ENCODE data around the gene CDK16.
A peak's percentile ranks its signal among the peaks of the same experiment; 100 is the strongest.

Gene CDK16

DNA sequence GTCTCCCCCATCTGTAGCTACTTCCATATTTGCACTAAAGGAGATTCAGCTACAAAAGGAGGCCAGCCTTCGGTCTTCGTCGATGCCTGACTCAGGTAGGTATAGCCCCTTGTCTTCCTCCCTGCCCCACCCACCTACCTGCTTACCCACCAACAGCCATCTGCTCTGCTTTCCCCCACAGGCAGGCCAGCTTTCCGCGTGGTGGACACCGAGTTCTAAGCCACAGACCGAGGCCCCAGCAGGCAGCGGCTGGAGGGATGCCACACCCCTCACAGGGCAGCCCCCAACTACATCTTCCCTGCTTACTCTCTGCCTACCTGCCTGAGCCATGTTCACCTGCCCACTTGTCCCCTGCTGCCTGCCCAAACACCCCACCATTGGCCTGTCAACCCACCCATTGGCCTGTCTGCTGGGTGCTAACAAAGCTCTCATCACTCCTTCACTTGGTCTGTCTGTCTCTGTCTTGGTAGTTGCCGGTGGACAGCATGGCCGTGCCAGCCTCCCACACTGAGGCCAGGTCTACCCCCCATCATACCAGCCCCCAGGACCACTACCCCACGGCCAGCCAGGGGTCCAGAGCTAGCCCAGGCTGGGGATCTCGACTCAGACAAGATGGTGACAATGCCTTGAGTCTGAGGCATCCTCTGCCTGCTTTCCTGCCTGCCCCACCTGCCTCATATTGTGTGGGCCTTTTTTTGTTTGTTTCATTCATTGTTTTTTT, 10.2 kb downstream of the CDK16 start:
- FAIRE-seq = no peak

DNA sequence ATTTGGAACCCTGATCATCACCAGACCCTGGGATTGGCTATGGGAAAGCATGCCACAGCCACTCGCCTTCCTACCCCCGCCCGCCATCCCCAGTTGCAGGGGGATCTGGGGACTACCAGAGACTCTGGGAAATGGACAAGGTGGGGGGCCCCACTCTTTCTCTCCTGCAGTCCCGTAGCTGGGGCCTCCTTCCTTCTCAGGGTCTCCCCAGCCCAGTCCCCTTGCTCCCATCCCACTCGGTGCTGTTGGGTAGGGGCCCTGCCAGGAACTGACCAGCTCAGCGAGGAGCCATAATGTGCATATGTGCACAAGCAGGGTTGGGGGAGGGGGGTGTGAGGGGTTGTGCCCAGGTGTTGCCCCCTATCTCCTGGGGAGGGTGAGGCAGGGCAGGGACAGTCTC, 10.9 kb downstream of the CDK16 start:
- no peak for FAIRE-seq

GRCh38 chrX:47230136-47230868, 11.8 kb downstream of the CDK16 start:
- no peak for FAIRE-seq

GRCh38 chrX:47231167-47231566, 12.7 kb downstream of the CDK16 start:
- no peak for FAIRE-seq

DNA sequence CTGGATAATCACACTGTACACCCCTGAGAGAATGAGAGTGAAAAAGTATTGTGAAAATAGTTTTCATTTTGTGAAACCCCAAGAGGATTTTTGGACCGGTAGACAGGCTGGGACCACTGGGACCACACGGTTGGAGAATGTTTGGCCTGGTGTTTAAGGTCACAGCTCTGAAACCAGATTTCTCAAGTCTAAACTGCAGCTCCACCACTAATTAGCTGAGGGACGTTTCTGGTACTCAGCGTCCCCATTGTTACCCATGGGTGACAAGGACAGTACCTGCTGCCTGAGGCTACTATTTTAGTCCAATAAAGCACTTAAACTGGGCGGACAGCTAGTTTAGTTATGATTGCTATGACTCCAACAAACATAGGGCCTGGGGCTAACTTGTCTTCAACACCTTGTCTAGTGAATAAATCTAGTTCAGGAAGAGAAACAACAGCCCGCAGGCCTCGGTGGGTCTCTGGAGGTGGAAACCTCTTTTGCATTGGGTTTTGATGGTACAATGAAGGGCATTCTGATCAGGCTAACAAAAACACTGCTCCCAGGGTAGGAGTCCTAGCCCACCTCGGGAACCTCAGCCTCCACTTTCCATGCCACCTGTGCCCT, 13.8 kb downstream of the CDK16 start:
- no peak for FAIRE-seq

DNA sequence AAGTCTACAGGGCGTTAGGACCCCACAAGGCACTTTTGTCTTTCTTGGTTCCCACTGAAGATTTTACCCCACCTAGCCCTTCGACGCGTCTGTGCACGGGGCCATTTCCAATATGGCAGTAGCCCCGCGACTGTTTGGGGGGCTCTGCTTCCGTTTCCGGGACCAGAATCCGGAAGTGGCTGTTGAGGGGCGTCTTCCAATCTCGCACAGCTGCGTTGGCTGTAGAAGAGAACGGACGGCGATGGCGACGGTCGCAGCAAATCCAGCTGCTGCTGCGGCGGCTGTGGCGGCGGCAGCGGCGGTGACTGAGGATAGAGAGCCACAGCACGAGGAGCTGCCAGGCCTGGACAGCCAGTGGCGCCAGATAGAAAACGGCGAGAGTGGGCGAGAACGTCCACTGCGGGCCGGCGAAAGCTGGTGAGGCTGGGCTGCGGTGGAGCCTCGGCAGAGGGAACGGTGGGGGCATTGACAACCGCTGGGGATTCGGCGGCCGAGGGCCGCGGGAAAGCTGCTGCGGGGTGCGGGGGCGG, 14.4 kb downstream of the CDK16 start, which contains the start of gene USP11:
Gene USP11, plus strand, starts transcription at position 207 of the 530 bp plus-strand sequence. Its CDS starts 35 bp downstream, at position 242.
- FAIRE-seq = no peak

GRCh38 chrX:47233333-47234113, 15.0 kb downstream of the CDK16 start:
- peak; percentile 98 for FAIRE-seq

DNA sequence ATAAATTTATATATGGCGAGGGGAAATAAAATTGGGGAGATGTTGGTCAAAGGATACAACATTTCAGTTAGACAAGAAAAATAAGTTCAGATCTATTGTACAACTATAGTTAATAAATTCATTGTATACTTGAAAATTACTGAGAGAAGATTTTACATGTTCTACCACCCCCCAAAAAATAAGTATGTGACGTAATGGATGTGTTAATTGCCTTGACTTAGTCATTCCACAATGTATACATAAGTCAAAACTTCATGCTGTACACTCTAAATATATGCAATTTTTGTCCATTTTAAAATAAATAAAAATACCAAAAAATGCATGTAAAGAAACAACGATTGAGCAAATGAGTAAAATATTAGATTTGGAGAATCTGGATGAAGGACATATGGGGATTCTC, 16.1 kb downstream of the CDK16 start:
- peak; percentile 77 for FAIRE-seq

- FAIRE-seq = no peak
Measured at GRCh38 chrX:47235691-47236103, 17.2 kb downstream of the CDK16 start.

DNA sequence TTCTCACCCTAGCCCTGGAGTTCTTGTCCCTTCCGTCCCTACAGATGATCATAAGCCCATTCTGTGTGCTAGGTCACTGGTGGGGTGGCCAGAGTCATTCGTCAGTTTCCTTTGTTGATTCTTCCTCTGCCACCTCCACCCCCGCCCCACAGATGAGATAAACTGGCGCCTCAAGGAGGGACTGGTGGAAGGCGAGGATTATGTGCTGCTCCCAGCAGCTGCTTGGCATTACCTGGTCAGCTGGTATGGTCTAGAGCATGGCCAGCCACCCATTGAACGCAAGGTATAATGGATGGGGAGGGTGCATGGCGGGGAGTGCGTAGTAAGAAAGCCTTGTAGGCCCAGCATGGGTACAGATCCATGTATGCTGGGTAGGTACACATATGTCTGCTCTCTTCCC, 20.7 kb downstream of the CDK16 start:
- no peak for FAIRE-seq

- no peak for FAIRE-seq
Measured at GRCh38 chrX:47239898-47240545, 21.5 kb downstream of the CDK16 start.

DNA sequence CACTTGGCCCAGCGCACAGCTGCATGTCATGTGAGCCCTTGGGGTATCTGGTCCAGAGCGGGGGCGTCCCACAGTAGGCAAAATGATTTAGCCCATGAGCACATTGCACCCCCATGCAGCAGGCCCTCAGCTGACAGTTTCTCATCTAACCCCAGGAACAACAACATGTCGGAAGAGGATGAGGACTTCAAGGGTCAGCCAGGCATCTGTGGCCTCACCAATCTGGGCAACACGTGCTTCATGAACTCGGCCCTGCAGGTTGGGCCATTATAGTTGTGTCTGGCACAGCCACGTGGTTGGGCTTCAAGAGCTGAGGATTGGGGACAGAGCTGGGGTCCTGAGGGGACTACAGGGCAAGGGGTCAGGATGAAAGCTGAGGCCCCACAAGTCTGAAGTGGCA, 22.1 kb downstream of the CDK16 start:
- no peak for FAIRE-seq

GRCh38 chrX:47241201-47242011, 22.9 kb downstream of the CDK16 start:
- no peak for FAIRE-seq

- FAIRE-seq = no peak
Measured at GRCh38 chrX:47242321-47242720, 23.8 kb downstream of the CDK16 start.

DNA sequence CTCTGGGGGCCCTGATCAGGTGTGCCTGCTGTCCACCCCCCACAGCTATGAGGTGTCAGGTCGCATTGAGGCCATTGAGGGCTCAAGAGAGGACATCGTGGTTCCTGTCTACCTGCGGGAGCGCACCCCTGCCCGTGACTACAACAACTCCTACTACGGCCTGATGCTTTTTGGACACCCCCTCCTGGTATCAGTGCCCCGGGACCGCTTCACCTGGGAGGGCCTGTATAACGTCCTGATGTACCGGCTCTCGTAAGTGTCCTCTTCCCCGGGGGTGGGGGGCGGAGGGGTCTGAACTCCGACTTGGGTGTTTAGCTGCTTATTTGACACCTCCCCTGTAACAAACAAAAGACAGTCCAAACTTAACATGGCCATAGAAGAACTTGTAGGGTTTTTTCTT, 24.9 kb downstream of the CDK16 start:
- no peak for FAIRE-seq

DNA sequence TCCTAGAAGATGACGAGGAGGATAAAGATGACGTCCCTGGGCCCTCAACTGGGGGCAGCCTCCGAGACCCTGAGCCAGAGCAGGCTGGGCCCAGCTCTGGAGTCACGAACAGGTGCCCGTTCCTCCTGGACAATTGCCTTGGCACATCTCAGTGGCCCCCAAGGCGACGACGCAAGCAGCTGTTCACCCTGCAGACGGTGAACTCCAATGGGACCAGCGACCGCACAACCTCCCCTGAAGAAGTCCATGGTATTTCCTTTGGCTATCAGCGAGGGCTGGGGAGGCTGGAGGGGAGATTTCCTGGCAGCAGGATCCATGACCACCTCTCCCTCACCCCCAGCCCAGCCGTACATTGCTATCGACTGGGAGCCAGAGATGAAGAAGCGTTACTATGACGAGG, 26.2 kb downstream of the CDK16 start:
- FAIRE-seq = no peak

GRCh38 chrX:47245156-47245555, 26.7 kb downstream of the CDK16 start:
- no peak for FAIRE-seq

- no peak for FAIRE-seq
Measured at GRCh38 chrX:47247206-47247998, 28.9 kb downstream of the CDK16 start.

GRCh38 chrX:47247999-47248320, 29.5 kb downstream of the CDK16 start:
- no peak for FAIRE-seq

DNA sequence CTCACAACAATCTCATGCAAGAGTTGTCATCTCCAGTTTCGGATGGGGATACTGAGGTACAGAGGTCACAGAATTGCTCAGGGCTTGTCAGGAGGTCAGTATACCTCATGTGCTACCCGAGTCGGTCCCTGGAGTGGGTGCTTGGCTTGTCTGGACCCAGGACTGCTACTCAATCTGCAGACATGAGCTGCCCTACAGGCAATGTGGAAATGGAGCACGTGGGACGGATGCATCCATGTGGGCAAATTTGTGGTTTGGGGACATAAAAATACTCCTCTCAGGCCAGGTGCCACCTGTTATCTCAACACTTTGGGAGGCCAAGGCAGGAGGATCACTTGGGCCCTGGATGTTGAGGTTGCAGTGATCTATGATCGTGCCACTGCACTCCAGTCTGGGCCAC, 30.1 kb downstream of the CDK16 start:
- FAIRE-seq = no peak

DNA sequence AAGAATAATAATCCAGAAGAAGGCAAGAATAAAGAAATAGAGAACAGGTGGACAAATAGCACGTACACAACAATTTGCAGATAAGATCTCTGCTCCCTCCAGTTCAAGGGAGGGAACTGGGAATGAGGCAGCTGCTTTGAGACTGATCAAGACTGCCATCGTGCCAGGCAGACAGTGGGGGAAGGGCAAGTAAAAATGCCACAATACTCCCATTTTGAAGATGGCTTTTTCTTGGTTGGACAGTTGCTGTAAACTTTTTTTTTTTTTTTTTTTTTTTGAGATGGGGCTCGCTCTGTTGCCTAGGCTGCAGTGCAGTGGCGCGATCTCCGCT, 31.5 kb downstream of the CDK16 start:
- no peak for FAIRE-seq

Measured in A204.1 (cell line).